ENCODE data around the gene LAMTOR3. TPM values are rescaled to one million over a fixed set of nuclear protein-coding genes. Genes with fewer than 3 reads are reported as not detected.
A peak's percentile ranks its signal among the peaks of the same experiment; 100 is the strongest.

The LAMTOR3 gene
- total and polyA plus RNA-seq, 10 of the 15 experiments (the other 5 are each of a cell fraction or from before 2014, with no cell fraction given): 30.1 to 120 (median 65.5) TPM

- TF ChIP-seq MEF2B (IDR thresholded peaks at IDR 0.05; ENCODE audit: partially characterized antibody, poor library complexity, severe bottlenecking) (no peak), SUPT20H (IDR thresholded peaks at IDR 0.05; ENCODE audit: borderline replicate concordance, control insufficient read depth, low read depth, low read length) (no peak), PKNOX1 (IDR thresholded peaks at IDR 0.05) (0 out of 2 replicates have a peak, but pooled peaks have one; percentile 32), SUZ12 (IDR thresholded peaks at IDR 0.05; ENCODE audit: unreplicated experiment) (no peak), ELK1 (IDR thresholded peaks at IDR 0.05; ENCODE audit: low read depth, low read length) (peak; percentile 68), ZZZ3 (IDR thresholded peaks at IDR 0.05; ENCODE audit: control insufficient read depth, insufficient read length, low read depth) (no peak), ZNF687 (IDR thresholded peaks at IDR 0.05) (no peak), MEF2A (IDR thresholded peaks at IDR 0.05; ENCODE audit: insufficient read depth, low read depth, low read length) (0 out of 2 replicates have a peak, but pooled peaks have one; percentile 45), DPF2 (IDR thresholded peaks at IDR 0.05) (no peak), SMAD1 (IDR thresholded peaks at IDR 0.05; ENCODE audit: low read depth, partially characterized antibody) (no peak), NR2C1 (IDR thresholded peaks at IDR 0.05) (peak; percentile 97), ASH2L (IDR thresholded peaks at IDR 0.05; ENCODE audit: borderline replicate concordance, low read depth) (no peak), RUNX3 (IDR thresholded peaks at IDR 0.05; ENCODE audit: low read length) (peak; percentile 58), SIN3A (IDR thresholded peaks at IDR 0.05; ENCODE audit: low read depth, low read length) (peak; percentile 95; the same call in 1 of the 2 replicates), POLR2A (IDR thresholded peaks at IDR 0.05; ENCODE audit: low read depth, low read length) (peak; percentile 83), ZNF274 (IDR thresholded peaks at IDR 0.05; ENCODE audit: insufficient read depth, insufficient read length) (no peak)
- TF ChIP-seq, protein P1, sequence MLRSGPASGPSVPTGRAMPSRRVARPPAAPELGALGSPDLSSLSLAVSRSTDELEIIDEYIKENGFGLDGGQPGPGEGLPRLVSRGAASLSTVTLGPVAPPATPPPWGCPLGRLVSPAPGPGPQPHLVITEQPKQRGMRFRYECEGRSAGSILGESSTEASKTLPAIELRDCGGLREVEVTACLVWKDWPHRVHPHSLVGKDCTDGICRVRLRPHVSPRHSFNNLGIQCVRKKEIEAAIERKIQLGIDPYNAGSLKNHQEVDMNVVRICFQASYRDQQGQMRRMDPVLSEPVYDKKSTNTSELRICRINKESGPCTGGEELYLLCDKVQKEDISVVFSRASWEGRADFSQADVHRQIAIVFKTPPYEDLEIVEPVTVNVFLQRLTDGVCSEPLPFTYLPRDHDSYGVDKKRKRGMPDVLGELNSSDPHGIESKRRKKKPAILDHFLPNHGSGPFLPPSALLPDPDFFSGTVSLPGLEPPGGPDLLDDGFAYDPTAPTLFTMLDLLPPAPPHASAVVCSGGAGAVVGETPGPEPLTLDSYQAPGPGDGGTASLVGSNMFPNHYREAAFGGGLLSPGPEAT (IDR thresholded peaks at IDR 0.05; ENCODE audit: low read depth): peak; percentile 88
- TF ChIP-seq, protein P2, sequence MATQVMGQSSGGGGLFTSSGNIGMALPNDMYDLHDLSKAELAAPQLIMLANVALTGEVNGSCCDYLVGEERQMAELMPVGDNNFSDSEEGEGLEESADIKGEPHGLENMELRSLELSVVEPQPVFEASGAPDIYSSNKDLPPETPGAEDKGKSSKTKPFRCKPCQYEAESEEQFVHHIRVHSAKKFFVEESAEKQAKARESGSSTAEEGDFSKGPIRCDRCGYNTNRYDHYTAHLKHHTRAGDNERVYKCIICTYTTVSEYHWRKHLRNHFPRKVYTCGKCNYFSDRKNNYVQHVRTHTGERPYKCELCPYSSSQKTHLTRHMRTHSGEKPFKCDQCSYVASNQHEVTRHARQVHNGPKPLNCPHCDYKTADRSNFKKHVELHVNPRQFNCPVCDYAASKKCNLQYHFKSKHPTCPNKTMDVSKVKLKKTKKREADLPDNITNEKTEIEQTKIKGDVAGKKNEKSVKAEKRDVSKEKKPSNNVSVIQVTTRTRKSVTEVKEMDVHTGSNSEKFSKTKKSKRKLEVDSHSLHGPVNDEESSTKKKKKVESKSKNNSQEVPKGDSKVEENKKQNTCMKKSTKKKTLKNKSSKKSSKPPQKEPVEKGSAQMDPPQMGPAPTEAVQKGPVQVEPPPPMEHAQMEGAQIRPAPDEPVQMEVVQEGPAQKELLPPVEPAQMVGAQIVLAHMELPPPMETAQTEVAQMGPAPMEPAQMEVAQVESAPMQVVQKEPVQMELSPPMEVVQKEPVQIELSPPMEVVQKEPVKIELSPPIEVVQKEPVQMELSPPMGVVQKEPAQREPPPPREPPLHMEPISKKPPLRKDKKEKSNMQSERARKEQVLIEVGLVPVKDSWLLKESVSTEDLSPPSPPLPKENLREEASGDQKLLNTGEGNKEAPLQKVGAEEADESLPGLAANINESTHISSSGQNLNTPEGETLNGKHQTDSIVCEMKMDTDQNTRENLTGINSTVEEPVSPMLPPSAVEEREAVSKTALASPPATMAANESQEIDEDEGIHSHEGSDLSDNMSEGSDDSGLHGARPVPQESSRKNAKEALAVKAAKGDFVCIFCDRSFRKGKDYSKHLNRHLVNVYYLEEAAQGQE (IDR thresholded peaks at IDR 0.05; ENCODE audit: low read depth, low read length): no peak
Observed at GRCh38 chr4:99894161-99894997, at the start of gene LAMTOR3 (continued).

All from GM12878 (cell line).